ENCODE results near the gene HNF4A. TPM values are rescaled to one million over a fixed set of nuclear protein-coding genes. Genes with fewer than 3 reads are reported as not detected.

Gene HNF4A
- total RNA-seq, 2 experiments from 2014 or later: not detected

DNA sequence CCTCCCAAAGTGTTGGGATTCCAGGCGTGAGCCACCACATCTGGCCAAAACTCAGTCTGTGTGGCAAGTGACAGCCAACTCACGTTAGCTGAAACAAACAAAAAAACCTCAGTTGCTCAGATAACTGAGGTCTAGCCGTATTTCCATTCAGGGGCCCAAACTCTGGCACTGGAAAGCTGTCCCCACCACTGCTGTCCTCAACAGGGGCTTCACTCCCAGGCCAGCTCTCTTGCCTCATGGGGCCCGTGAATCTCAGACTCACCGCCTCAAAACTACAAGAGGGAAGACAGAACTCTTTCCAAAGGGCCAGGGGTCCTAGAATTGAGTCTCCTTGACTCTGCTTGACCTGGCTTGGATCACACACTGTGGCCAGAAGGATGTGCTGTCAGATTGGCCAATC, 127.6 kb downstream of the HNF4A start:
- Mint-ChIP-seq H3K36me3 (ENCODE audit: low read depth) (peaks cover 68% of the 10 kb centered on the region), H3K4me3 (no peak overlapping the region), H3K27ac (no peak overlapping the region), H3K4me1 (ENCODE audit: low read depth) (no peaks in the 10 kb centered on the region), H3K9me3 (no peaks in the 10 kb centered on the region), H3K27me3 (no peaks in the 10 kb centered on the region)
- intact Hi-C loops (cut with DNase I, micrococcal nuclease): no loop called here
- POLR2A ChIA-PET: no interaction called here
- Histone ChIP-seq H3K4me3 (ENCODE audit: low read length) (no peak overlapping the region), H3K4me1 (ENCODE audit: insufficient read depth, low read length) (no peaks in the 10 kb centered on the region), H3K27me3 (ENCODE audit: control insufficient read depth in 1 of 2, insufficient read depth in 2 of 2, low read length in 2 of 2) (no peaks in the 10 kb centered on the region), H3K36me3 (ENCODE audit: insufficient read depth, low read length) (peaks cover 66% of the 10 kb centered on the region), H3K9me3 (ENCODE audit: control insufficient read depth in 1 of 2, insufficient read depth in 1 of 2, low read length in 2 of 2) (no peaks in the 10 kb centered on the region), H3K27ac (ENCODE audit: low read depth in 1 of 2, low read length in 2 of 2) (no peak overlapping the region)
- TF ChIP-seq CTCF (IDR thresholded peaks at IDR 0.05): no peak
- ATAC-seq (ENCODE audit: poor library complexity) (no peak), DNase-seq (no peak)
- CTCF ChIA-PET: interaction anchor here (0.7 kb wide), 1 partner anchor 25 kb away, joined by 3 read pairs; no protein-coding TSS in a partner anchor

Small RNA genes lying within 50 kb of the gene (microRNA-seq; reads per million reads assigned to microRNA genes)
- gene MIR3646 (ENCODE audit: borderline microRNAs expressed, borderline replicate concordance): not detected

Other genes with a start within 250 kb of the HNF4A start
- not detected for gene JPH2, start 168.5 kb upstream of the HNF4A start, total RNA-seq
- gene OSER1, start 144.9 kb upstream of the HNF4A start, total RNA-seq: 100 to 1,000 TPM; 172 TPM
- gene GDAP1L1, start 108.4 kb upstream of the HNF4A start, total RNA-seq: not detected
- gene FITM2, start 44.5 kb upstream of the HNF4A start, total RNA-seq: 1 to 10 TPM; 3.2 to 3.4 TPM
- not detected for gene R3HDML, start 18.7 kb upstream of the HNF4A start, total RNA-seq
- gene TTPAL, start 120.2 kb downstream of the HNF4A start, total RNA-seq: 1 to 10 TPM; 9.0 to 9.9 TPM
- gene SERINC3, start 166.4 kb downstream of the HNF4A start, total RNA-seq: 10 to 100 TPM; 39.5 to 40.2 TPM
- gene PKIG, start 226.9 kb downstream of the HNF4A start, total RNA-seq: 1 to 10 TPM; 1.7 to 2.4 TPM

All from CD4-positive, alpha-beta T cell (primary cell).